Stimulated activated CD8-positive, alpha-beta memory T cell treated with anti-CD3 and anti-CD28 coated beads, Interleukin-15, amount 100 ng/mL, for 48 hours (primary cell): Measurements from ENCODE around the gene RASA2.

ENCODE experiments used
- DNase-seq, 2 donors: peaks; one replicate each; pipeline ENCODE4 v3.0.0-alpha.2; 2020; ENCODE audit warnings: low read depth in 2 of 2

RASA2 gene

DNA sequence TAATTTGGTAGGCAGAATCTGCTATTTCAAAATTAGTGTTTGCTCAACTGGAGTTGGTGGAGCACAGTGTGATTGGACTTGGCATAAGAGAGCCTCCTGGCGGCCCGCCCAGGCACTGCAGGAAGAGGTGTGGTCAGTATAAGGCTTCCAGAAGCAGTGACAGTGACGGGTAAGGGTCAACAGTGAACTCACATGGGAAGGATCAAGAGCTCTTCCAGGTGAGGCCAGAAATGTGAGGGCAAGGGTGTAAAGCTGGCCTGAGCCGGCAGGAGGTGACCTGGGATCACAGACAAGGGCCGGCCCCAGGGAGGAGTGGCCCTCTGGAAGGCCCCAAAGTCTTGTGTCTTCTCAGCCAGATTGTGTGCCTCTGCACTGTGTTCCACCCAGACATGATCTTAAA lies 158.1 kb downstream of the RASA2 start:
- DNase-seq: peak; percentile 47 to 51

DNA sequence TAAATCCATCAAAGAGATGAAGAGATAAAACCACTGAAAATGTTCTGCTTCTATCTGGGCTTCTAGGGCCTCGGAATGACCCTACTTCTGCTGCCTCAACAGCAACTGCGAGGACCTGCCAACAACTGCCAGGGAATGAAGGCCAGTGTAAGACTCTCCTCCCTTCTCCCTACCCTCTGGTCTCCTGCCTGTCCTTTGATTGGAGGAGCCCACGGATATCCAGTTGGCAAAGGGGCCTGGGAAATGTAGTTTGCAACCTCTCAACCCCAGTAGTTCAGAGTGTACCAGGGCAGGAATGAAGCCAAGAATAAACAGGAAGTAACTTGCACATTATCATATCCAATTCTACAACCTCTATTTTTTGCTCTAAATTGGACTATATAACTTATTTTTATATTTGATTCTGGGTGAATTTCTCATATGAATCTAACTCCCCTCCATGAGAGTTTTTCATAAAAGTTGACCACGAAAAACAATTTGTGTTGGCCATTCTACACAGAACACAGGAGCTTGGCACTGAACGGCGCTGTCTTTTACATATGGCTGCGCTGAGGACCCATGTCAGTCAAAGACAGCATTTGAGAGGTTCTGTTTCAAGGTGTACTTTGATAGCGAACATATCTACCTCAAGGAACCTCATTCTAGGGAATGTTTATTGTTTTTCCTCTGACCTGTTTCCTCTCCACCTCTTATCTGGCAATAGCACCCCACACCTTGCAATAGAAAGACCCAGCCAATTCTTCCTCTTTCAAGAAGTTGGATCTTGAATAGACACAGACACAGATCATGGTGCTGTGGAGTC lies 160.1 kb downstream of the RASA2 start:
- no peak for DNase-seq

DNA sequence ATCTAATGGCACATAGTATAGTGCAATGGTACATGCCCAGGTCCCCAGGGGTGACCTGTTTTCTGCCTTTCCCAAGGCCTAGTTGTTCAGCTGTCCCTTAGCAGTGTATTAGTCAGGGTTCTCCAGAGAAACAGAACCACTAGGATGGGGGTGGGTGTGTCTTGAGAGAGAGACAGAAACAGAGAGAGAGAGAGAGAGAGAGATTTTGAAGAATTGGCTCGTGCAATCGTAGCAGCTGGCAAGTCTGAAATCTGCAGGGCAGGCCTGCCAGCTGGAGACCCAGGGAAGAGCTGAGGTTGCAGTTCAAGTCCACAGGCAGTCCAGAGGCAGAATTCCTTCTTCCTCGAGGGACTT lies 160.7 kb downstream of the RASA2 start:
- DNase-seq: no peak

GRCh38 chr3:141648055-141648910 lies 161.5 kb downstream of the RASA2 start:
- no peak for DNase-seq

GRCh38 chr3:141649871-141650270 lies 163.0 kb downstream of the RASA2 start:
- DNase-seq: no peak

GRCh38 chr3:141650783-141651182 lies 164.0 kb downstream of the RASA2 start:
- no peak for DNase-seq

DNA sequence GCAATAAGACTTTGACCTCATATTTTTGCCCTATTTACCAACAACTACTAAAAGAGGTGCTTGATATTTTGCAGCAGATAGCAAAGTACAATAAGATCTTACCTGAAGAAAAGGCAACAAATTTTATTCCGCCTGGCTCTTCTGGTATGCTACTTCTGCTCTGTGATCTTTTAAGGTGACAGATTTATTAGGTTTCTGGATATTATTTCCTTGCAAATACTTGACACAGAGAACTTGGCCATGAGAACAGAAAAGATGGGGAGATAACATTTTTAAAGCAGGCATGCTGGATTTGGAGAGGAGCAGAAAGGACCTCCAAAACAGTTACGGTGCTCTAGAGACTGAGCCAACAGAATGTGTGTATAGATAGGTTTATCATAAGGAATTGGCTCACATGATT lies 164.6 kb downstream of the RASA2 start:
- no peak for DNase-seq

- DNase-seq: no peak
Measured at GRCh38 chr3:141652349-141652748, 165.5 kb downstream of the RASA2 start.

- DNase-seq: no peak
Measured at GRCh38 chr3:141653847-141654246, 167.0 kb downstream of the RASA2 start.

DNA sequence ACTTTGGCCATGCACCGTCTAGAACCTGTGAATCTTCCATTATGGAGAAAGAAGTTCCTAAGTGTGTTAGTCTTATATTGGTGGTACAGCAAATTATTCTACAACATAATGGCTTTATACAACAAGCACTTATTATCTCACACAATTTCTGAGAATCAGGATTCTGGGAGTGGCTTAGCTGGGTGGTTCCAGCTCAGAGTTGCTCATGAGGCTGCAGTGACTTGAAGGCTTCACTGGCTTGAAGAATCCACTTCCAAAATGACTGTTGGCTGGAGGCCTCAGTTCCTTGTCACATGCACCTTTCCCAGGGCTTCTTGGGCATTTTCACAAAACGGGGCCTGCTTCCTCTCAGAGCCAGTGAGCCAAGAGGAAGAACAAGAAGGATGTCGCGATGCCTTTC lies 169.0 kb downstream of the RASA2 start:
- no peak for DNase-seq

- no peak for DNase-seq
Measured at GRCh38 chr3:141656771-141657170, 169.9 kb downstream of the RASA2 start.

DNA sequence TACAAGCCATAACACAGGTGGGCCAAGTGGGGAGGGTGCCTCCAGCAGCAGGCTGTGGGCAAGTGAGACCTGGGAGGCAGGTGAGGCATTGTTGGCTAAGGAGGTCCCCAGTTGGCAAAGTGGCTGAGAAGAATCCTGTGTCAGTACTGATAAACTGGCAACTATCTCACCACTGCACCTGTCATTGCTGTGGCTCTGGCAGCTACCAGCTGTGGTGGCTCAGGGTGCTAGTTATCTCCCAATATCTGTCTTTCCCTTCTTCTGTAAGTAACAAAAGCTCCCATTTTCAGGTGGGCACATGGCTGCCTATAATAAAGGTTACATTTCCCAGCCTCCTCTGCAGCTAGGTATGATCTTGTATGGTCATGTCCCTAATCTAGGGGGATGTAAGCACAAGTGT lies 170.7 kb downstream of the RASA2 start:
- DNase-seq: no peak

- DNase-seq: no peak
Measured at GRCh38 chr3:141659821-141660613, 173.2 kb downstream of the RASA2 start.

DNA sequence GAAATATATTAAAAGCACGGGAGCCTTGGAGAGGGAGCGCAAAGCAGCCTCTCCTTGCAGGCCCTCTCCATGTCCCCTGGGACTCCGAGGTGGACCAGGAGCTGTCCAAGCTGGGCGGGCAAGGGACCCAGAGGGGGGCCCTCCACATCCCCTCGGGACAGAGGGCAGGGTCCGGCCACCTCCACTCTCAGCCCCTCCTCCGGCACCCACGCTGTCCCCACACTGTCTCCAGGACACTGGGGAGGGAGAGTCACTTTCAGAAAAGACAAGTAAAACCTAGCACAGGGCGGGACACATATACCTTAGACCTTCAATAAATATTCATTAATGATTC lies 173.8 kb downstream of the RASA2 start:
- no peak for DNase-seq

GRCh38 chr3:141661229-141662196 lies 174.7 kb downstream of the RASA2 start:
- no peak for DNase-seq

GRCh38 chr3:141663993-141664392 lies 177.2 kb downstream of the RASA2 start:
- no peak for DNase-seq
